GM12878 (cell line): Measurements from ENCODE around the gene PTPRN2.

ENCODE experiments used
- CTCF ChIP-seq, 3 experiments: IDR thresholded peaks in 2 of 3; conservative IDR thresholded peaks in 1 of 3; 2 replicates each; pipeline ENCODE4 v1.5.1; 2011; ENCODE audit warnings: low read depth in 3 of 3, low read length in 3 of 3, mild to moderate bottlenecking in 3 of 3, control low read depth in 2 of 3, moderate library complexity in 2 of 3, inconsistent platforms in 1 of 3, mixed read lengths in 1 of 3; ENCODE audit not compliant: control insufficient read depth in 2 of 3, insufficient read depth in 1 of 3; ENCODE audit errors: extremely low read depth in 1 of 3
- MYC ChIP-seq: IDR thresholded peaks from 2 replicates; pipeline ENCODE4 v1.6.1; 2011; ENCODE audit warnings: mild to moderate bottlenecking, low read length, moderate library complexity, inconsistent platforms; ENCODE audit not compliant: insufficient read depth, insufficient replicate concordance, insufficient read length, severe bottlenecking
- RUNX3 ChIP-seq: IDR thresholded peaks from 2 replicates; pipeline ENCODE4 v1.6.1; 2012; ENCODE audit warnings: low read length, inconsistent platforms

DNA sequence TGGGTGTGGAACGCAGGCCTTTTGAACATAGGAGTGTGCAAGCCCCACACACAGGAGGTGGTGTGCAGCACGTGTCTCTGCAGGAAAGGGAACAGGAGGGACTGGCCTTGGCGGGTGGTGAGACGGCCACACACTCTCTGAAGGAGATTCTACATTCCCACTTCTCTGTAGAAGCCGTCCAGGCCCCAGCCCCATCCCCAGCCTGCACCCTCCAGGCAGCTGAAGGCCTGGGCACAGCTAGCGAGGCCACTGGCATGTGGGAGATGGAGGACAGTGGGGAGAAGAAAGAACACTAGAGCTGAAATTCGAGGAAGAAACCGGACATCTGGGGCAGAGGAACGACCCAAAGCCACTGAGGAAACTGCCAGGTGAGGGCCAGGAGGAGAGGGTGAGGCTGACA lies 743.5 kb downstream of the PTPRN2 start:
- TF ChIP-seq RUNX3 (no peak), CTCF (IDR thresholded peaks at IDR 0.05 in 2 of 3, conservative IDR thresholded peaks at IDR 0.05 in 1 of 3; ENCODE audit: control insufficient read depth in 2 of 3, extremely low read depth in 1 of 3, insufficient read depth in 1 of 3, low read depth in 3 of 3, low read length in 3 of 3) (no peak), MYC (no peak)
